Right hindlimb (tissue), 1 donor: Measurements from ENCODE around the gene C8G.
A peak's percentile ranks its signal among the peaks of the same experiment; 100 is the strongest.

ENCODE experiments used
- DNase-seq: peaks from one replicate; pipeline ENCODE4 v3.0.0-alpha.2; 2018

The C8G gene

DNA sequence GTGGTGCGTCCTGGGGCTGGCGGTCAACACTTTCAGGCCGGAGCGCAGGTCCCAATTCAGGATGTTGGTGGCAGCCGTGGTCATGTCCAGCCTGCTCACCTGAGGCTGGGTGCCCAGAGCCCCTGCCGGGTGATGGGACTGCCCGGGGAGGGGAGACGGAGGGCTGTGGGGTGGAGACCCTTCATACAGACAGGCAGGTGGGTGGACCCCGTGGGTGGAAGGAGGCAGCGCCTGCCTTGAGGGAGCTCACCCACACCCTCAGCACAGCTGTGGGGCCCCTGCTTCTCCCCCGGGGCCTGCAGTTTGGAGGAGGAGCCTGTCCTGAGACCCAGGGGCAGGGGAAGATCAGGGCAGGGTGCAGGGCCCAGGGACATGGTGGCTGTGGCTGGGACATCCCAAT is 25.3 kb downstream of the C8G start:
- DNase-seq = no peak

DNA sequence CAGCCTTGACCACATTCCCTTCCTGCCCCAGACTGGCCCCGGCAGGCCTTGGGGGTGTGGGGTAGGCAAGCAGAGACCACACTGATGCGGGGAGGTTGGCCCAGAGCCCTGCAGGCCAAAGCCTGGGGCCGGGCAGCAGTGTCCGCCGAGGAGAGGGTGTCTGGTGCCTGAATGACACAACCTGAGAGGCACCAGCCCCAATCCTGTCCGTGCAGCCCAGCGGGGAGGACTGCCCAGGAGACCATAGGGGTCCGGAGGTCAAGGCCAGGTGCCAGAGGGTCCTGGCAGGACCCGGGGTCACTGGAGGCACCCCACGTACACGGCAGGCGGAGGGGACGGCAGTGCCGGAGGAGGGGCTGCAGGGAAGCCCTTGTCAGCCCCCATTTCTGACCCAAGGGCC is 26.7 kb downstream of the C8G start:
- no peak for DNase-seq

DNA sequence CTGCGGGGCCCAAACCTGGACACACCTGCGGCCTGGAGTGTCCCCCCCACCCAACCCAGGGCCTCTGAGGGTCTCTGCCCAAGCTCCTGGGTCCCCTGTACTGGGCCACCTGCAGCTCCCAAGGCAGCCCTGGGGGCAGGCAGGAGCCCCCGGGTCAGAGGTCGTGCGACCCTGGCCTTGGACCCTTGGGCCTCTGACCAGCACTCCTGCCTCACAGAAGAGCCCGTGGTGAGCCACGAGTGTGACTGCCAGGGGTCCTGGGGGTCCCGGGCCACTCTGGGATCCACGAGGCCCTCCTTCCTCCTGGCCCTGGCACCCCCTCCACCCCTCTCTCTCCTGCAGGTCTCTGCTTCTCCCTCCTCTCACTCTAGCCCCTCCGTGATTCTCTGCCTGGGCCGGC is 27.3 kb downstream of the C8G start:
- DNase-seq = no peak

DNA sequence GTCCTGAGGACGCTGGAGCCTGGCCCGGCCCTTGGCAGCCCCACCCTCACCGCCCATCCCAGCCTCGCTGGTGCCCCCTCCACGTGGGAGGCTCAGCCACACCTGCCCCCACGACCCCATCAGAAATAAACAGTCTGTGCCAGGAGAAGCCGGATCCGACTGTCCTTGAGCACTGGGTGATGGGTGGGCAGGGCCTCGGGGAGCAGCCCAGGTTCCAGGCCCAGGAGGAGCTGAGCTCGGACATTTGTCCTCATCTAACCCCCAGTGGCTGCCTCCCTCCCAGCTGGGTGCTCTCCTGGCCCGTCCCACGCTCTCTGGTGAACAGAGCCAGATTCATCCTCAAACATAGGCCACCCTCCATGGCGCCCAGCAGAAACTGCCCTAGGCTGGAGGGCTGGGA is 27.7 kb downstream of the C8G start:
- DNase-seq = no peak

DNA sequence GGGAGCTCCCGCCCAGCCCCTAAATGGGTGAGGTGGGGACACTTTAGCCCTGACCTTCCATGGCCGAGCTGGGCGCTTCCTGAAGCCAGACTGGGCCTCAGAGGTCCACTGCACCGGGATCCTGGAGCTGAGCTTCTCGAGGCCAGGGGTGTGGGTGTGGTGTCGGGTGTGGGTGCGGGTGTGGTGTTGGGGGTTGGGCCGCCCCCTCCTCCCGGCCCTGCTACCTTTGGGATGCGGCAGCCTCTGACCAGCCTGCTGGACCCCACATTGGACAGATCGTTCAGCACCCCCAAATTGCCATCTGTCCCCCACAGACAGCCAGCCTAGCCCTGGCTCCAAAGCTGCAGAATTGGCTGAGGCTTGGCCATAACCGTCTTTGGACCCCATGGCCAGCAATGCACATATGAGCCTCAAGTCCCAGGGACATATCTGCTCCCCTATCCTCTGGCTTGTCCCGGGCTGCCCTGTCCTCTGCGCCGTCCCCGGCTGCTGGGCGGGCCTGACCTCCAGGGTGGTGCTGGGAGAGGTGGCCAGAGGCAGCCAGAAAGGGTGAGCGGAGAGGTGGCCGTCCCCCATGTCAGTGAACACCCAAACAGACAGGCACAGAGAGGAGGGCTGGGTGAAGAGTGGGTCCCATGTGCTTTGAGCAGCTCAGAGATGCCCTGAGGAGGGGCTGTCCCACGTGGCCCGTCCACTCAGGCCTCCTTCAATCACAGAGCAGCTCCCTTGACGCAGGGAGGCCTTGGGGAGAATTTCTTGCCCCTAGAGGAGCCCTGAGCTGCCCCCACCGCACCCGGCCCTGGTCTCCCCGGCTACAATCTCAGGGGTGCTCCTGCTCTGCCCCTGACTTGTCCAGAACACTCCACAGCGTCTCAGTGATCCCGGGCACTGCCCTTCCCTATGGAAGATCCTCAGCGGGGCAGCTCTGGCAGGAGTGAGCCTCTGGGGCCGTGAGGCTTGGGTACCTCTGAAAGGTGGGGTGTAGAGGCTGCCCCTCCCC is 28.9 kb downstream of the C8G start:
- no peak for DNase-seq

DNA sequence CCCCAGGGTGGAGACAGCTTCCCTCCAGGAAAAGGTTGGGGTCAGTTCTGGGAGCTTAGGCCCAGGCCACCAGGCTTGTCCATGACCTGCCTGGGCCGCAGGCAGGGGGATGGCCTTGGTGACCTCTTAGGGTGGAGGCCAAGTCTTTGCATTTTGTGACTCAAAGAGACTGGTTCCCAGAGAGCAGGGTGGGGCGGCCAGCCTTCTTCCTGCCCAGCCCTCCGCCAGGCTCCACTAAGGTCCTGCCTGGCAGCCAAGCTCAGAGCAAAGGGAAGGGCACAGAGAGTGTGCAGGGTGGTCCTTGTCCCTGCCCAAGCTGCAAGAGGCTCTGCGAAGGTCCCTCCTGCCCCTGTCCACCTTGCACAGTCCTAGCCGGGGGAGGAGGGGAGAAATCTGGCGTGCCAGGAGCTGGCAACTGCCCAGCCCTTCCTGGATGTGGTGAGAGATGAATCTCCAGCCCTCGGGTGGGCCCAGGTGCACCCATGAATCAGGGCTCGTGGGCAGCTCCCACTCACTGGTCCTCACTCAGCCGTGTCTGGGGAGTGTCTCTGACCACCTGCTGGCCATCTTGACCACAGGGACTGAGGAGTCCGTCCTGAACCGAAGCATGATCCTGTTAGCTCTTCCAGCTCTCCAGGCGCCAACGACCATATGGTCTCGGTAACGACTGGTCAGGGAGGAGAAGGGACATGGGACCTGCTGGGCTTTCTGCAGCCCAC is 29.9 kb downstream of the C8G start:
- no peak for DNase-seq

DNA sequence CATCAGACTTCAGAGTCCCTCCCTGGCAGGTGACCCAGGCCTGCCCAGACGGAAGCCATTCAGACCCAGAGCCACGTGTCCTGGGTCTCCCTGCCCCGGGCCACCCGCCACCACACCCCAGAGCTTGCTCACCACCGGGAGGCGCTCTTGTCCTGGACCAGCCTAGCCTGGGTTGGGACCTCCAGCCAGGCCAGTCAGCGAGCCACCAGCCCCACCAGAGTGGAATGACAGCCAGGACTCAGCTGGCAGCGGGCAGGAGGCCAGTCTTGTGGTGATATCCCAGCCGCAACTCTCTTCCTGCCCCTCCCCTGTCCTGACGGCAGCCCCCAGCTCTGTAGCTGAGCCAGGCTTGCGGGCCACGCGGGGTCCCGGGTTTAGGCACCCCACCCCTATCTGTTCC is 30.6 kb downstream of the C8G start:
- peak; percentile 65 for DNase-seq

DNA sequence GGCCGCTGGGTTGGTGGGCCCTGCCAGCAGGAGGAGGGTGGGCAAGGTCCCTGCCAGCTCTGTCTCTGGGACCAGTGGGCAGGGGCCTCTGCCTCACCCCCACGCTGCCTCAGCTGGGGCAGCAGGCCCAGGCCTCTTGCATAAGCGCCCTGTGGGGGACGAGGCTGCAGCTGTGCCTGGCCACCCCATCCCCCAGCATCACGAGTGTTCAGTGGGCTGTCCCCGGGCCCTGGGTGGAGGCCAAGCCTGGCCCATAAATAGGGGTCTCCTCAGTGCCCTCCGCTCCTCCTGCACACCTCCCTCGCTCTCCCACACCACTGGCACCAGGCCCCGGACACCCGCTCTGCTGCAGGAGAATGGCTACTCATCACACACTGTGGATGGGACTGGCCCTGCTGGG is 32.2 kb downstream of the C8G start, which contains the start of gene PTGDS:
Gene PTGDS, plus strand, starts transcription at position 282 of the 400 bp plus-strand sequence. Its CDS starts 75 bp downstream, at position 357.
- DNase-seq = no peak

DNA sequence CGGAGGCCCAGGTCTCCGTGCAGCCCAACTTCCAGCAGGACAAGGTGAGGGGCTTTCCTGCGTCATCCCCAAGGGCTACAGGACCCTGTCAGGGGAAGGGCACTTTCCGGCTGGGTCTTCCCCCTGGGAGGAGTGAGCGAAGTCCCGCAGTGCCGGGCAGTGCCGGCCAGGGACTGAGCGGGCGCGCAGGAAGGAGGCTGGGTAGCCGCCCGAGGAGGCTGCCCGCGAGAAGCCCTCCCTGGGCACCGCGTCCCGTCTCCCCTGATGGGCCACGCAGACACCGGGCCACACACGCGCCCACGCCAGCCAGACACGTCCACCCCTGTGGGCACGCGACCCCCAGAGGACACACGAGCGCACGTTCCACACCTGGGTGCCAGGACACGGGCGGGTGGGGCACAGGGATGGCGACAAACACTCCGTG is 32.6 kb downstream of the C8G start:
- no peak for DNase-seq

DNA sequence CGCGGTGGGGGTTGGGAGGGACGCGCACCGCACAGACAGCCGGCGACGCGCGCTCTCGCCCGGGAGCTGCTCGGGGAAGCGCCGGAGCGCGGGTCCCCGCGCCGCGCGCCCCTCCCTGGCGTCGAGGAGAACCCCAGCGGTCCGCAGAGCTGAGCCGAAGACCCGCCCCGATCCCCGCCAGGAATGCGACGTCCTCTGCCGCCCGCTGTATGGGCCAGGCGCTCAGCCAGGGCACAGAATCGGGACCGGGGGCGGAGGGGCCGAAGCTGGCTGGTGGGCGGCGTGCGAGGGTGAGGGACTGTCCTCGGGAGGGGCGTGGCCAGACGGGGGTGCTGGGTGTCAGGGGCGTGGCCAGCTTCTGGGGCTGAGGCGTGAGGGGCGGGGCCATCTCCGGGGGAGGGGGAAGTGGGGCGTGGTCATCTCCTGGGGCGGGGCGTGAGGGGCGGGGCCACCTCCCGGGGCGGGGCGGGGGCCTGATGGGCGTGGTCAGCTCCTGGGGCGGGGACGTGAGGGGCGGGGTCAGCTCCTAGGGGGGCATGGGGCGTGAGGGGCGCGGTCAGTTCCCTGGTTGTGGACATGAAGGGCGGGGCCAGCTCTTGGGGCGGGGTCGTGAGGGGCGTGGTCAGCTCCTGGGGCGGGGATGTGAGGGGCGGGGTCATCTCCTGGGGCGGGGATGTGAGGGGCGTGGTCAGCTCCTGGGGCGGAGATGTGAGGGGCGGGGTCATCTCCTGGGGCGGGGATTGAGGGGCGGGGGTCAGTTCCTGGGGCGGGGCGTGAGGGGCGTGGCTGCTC is 33.2 kb downstream of the C8G start:
- DNase-seq = peak; percentile 68

DNA sequence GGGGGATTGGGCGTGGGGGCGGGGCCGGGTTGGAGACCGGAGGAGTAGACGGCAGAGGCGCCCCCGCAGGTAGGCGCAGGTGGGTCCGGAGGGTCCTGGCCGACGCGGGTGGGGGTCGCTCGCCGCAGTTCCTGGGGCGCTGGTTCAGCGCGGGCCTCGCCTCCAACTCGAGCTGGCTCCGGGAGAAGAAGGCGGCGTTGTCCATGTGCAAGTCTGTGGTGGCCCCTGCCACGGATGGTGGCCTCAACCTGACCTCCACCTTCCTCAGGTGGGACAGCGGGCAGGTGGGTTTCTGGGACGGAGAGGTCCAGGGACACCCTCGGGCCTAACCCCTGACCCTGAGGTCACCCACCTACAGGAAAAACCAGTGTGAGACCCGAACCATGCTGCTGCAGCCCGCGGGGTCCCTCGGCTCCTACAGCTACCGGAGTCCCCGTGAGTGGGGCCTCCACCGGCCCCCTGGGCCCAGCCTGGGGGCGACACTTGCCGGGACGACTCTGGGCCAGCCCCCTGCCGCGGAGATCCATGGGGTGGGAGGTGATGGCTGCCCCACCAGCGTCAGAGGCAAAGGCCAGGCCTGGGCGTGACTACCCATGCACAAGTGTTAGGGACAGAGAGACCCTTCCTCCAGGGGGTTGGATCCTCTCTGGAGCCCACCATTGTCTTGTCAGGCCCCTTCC is 34.0 kb downstream of the C8G start:
- DNase-seq = no peak

DNA sequence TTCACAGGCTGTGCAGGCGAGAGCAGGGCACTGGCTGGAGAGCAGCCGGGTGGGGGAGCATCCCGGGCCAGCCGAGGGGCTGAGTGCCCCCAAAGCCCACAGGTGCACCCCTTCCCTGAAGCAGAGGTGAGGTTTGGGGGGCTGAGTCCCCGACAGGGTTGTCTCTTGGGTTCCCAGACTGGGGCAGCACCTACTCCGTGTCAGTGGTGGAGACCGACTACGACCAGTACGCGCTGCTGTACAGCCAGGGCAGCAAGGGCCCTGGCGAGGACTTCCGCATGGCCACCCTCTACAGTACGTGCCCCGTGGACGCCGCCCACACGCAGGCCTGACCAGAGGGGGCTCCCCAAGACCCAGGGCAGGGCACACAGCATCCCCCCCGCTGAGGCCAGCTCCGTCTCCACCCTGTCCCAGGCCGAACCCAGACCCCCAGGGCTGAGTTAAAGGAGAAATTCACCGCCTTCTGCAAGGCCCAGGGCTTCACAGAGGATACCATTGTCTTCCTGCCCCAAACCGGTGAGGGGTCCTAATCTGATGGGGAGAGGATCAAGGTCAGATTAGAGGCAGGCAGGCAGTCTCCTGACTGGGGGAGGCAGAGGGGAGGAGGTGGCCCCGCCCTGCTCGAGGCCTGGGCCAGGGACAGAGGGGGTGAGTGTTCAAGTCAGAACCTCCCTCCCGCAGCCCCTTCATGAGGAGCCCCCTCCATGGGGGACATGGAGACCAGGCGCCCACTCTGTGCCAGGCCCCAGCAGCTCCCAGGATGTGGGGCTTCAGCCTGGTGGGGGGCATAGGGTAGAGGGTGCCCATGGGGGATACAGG is 34.9 kb downstream of the C8G start:
- no peak for DNase-seq

DNA sequence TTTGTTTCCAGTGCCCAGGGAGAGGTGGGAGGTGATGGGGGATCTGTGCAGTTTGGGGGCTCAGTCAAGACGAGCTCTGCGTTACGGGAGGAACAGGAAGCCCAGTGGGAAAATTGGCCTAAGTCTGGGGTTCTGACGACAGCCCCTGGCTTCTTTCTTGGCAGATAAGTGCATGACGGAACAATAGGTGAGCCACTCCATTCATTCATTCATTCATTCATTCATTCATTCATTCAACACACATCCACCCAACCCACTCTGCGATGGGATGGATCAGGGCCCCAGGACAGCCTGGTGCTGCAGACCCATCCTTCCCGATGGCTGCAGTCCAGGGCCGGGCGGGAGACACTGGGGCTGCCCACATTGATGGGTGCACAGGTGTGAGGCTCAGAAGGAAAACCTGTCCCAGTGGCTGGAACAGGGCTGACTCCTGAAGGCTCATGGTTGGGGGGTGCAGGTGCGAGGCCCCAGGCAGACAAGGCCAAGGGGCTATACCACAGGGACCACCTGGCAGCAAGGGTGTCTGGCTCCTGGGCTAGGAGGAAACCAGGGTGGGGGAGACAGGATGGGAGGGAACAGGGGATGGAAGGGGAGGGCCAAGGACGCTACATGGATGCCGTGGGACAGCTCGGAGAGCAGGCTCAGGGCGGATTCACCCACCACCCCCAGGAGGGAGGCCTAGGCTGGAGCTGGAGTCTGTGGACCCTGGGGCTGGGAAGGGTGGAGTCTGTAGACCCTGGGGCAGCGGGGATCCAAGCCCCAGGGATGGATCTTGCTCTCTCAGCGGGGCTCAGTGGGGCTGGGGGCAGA is 35.8 kb downstream of the C8G start:
- no peak for DNase-seq

DNA sequence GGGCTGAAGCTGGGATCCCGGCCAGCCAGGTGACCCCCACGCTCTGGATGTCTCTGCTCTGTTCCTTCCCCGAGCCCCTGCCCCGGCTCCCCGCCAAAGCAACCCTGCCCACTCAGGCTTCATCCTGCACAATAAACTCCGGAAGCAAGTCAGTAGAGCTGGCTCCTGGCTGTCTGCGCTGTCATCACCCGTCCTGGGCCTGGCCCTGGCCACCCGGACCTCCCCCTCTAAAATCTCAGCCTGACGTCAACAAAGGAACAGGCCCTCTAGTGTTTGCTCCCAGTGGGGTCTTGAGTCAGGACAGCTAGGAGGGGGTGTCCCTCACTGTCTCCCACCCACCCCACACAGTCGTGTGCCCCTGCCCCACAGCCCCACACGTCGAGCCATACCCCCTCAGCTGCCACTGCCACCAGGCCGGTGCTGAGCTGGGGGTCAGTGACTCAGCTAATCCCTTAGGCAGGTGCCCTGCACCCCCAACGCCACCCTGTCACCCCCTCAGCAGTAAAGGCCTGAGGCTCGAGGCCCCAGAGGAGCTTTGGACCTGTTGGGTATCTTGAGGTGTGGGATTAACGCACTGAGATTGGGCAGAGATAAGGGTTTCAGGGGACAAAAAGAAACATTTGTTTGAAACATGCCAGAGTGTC is 36.7 kb downstream of the C8G start:
- no peak for DNase-seq

DNA sequence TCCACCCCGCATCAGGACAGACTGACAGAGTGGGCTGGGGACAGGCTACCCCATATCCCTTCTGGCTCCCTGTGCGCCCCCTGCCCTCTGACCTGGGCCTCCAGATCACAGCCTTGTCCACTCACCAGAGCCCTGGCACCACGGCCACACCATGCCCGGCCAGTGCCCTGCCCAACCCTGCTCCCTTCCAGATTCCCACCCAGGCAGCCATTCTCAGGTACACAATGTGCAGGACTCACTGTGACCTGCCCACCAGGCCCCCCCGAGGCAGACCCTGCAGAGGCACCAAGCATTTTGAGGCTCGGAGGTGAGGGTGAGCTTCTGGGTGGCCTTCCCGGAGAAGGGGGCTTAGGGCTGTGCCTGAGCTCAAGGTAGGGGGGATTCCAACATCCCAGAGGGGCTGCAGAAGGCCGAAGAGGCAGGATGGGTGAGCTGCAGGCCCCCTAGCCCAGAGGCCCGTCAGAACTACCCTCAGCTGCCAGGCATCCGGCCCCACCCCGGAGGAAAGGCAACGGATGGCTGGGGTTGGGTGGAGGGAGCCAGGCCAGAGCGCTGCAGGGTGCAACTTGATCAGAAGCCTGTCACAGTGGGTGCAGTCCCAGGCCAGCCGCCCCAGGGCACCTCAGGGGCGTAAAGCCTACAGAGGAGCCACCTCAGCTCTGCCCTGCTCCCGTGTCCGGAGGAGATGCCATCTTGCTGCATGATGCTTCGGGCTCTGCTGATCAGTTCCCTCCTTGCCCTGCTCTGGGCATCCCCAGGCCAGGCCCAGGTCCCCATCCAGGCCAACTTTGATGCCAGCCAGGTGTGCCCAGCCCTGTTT is 37.4 kb downstream of the C8G start, which contains the start of gene LCNL1:
Gene LCNL1, plus strand, starts transcription at position 762 of the 820 bp plus-strand sequence. CDS start 594 bp downstream, outside the sequence.
- DNase-seq = no peak

DNA sequence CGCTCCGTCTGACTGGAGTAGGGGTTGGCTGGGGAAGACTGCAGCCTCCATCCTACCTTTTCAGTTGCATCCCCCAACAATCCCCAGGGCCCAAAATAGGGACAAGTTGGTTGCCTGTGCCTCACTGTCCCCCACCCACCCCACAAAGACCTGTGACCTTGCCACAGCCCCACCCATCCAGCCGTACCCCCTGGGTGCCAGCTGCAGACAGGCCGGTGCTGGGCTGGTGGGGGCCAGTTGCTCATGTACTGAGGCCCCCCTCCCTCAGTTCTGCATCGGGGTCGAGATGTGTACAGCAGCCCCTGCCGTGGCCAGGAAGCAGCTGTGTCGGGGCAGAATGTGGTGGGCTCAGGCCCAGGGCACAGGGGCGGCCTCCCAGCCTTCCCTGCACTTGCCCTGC is 38.1 kb downstream of the C8G start:
- no peak for DNase-seq

DNA sequence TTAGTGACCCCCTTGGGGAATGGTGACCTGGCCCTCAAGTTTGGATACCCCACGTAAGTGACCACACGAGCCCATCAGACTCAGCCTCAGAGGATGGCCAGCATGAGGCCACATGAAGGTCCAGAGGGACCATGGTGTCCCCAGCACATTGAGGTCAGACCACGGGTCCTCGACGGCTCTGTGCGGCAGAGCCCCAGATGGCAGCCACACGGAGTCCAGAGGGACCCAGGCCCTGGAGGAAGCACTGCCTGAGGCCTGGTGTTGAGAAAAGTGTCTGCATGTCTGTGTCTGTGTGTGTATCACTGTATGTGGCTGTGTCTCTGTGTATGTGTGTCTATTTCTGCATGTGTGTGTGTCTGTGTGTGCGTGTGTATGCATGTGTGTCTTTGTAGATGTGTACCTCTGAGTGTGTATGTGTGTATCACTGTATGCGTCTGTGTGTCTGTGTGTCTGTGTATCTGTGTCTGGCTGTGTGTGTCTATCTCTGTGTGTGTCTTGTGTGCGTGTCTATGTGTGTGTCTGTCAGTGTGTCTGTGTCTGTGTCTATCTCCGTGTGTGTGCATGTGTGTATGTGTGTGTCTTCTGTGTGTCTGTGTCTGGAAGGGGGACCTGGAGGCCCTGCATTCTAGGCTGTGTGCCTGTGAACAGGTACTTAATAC is 38.7 kb downstream of the C8G start:
- no peak for DNase-seq

DNA sequence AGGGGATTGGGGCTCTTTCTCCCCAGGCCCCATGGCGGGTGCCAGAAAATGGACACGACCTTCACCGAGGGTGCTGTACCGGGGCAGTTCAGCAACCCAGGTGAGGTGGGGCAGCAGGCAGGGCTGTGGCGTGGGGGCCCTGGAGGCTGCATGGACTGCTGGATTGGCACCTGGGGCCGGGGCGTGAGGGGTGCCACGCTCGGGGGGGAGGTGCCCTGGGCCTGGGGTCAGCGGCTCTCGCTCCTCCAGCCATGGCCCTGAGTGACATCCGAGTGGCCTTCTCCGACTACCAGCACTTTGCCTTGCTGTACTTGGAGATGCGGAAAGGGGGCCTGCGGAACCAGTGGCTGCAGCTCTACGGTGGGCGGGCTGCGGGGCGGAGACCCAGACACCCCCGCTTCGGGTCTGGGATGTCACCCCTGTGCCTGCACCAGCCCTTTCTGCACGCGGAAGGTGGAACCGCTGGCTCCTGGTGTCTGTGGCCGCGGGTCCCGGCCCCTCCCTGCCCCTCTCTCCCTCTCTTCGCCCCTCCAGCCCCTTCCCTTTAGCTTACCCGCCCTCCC is 39.5 kb downstream of the C8G start:
- DNase-seq = no peak
